H1 (cell line): ENCODE data around the gene FAM174B. TPM values are rescaled to one million over a fixed set of nuclear protein-coding genes. Genes with fewer than 3 reads are reported as not detected.

Source experiments
- CTCF ChIA-PET: fragments of 300-600 bp; sonication (Branson Sonifier 250); formaldehyde crosslinking; loops from one replicate; lab custom pipeline; 2021; ENCODE audit not compliant: partially characterized antibody; lab: Charles Lee
- POLR2A ChIA-PET: fragments of 300-600 bp; sonication (Branson Sonifier 250); formaldehyde crosslinking; loops from one replicate; lab custom pipeline; 2021; ENCODE audit warnings: inconsistent platforms; ENCODE audit not compliant: partially characterized antibody; lab: Charles Lee
- DNase-seq, 2 experiments: peaks; one replicate each; pipeline versions ENCODE4 v3.0.0 to v3.0.0-alpha.2; 2010 to 2022; ENCODE audit warnings: low spot score in 2 of 2, low read depth in 1 of 2, mixed read lengths in 1 of 2
- FAIRE-seq: peaks from 2 replicates; lab custom pipeline; 2011; peaks lifted over from hg19 to GRCh38; lab: Jason Lieb, UNC
- H2AFZ ChIP-seq: 2 replicates; pipeline ENCODE4 v1.8.1; 2012; ENCODE audit warnings: low read length, inconsistent platforms
- H2AK5ac ChIP-seq: 2 replicates; pipeline ENCODE4 v1.6.1; 2013; ENCODE audit warnings: low read depth, low read length
- H2BK120ac ChIP-seq: replicated peaks from 2 replicates; pipeline ENCODE3; 2013; ENCODE audit warnings: low read depth, low read length, inconsistent platforms
- H2BK12ac ChIP-seq: 2 replicates; pipeline ENCODE4 v1.6.1; 2013; ENCODE audit warnings: low read depth, low read length
- H2BK15ac ChIP-seq: 2 replicates; pipeline ENCODE4 v1.6.1; 2013; ENCODE audit warnings: low read length
- H2BK20ac ChIP-seq: 2 replicates; pipeline ENCODE4 v1.6.1; 2013; ENCODE audit warnings: low read length
- H2BK5ac ChIP-seq: 2 replicates; pipeline ENCODE4 v1.6.1; 2013; ENCODE audit warnings: low read depth, low read length
- H3K14ac ChIP-seq: 2 replicates; pipeline ENCODE4 v1.6.1; 2013; ENCODE audit warnings: inconsistent platforms; ENCODE audit not compliant: insufficient read length
- H3K18ac ChIP-seq: 2 replicates; pipeline ENCODE4 v1.6.1; 2013; ENCODE audit warnings: low read length; ENCODE audit errors: extremely low read depth
- H3K23ac ChIP-seq: 2 replicates; pipeline ENCODE4 v1.6.1; 2013; ENCODE audit warnings: inconsistent platforms; ENCODE audit not compliant: insufficient read length
- H3K23me2 ChIP-seq: 2 replicates; pipeline ENCODE4 v1.6.1; 2013; ENCODE audit warnings: low read depth, low read length
- H3K27ac ChIP-seq: 2 replicates; pipeline ENCODE4 v1.6.1; 2011; ENCODE audit warnings: low read depth, low read length, inconsistent platforms
- H3K27me3 ChIP-seq, 4 experiments: replicated peaks in 1 of 4; 1 replicate in 1 of 4; 2 replicates in 3 of 4; pipeline versions ENCODE4 v1.6.1 to v1.8.1; 2011 to 2013; ENCODE audit warnings: low read length in 3 of 4, mild to moderate bottlenecking in 3 of 4, inconsistent platforms in 2 of 4, mixed read lengths in 2 of 4, moderate library complexity in 1 of 4; ENCODE audit not compliant: control insufficient read depth in 3 of 4, insufficient read depth in 3 of 4; ENCODE audit errors: extremely low read depth in 1 of 4
- H3K36me3 ChIP-seq, 4 experiments: 2 replicates each; pipeline versions ENCODE4 v1.6.1 to v1.8.1; 2011 to 2013; ENCODE audit warnings: mild to moderate bottlenecking in 4 of 4, low read length in 3 of 4, moderate library complexity in 2 of 4, control low read depth in 1 of 4, inconsistent platforms in 1 of 4; ENCODE audit not compliant: insufficient read depth in 4 of 4, control insufficient read depth in 2 of 4
- H3K4ac ChIP-seq: replicated peaks from 2 replicates; pipeline ENCODE3; 2013; ENCODE audit warnings: low read length, low read depth, mixed read lengths, inconsistent platforms; ENCODE audit not compliant: insufficient read length
- H3K4me1 ChIP-seq, 4 experiments: replicated peaks in 1 of 4; 1 replicate in 1 of 4; 2 replicates in 3 of 4; pipeline versions ENCODE4 v1.6.1 to v1.8.1; 2011 to 2013; ENCODE audit warnings: low read length in 3 of 4, inconsistent platforms in 2 of 4, mixed read lengths in 1 of 4; ENCODE audit not compliant: insufficient read depth in 4 of 4, control insufficient read depth in 3 of 4
- H3K4me2 ChIP-seq, 2 experiments: 2 replicates each; pipeline versions ENCODE4 v1.6.1 to v1.8.1; 2011 to 2013; ENCODE audit warnings: low read depth in 2 of 2, low read length in 2 of 2, control low read depth in 1 of 2, inconsistent platforms in 1 of 2, mild to moderate bottlenecking in 1 of 2; ENCODE audit not compliant: insufficient read depth in 1 of 2
- H3K4me3 ChIP-seq, 4 experiments: fragments of 200-600, 300-600 bp in 1 of 4; sonication (generic), shearing (Covaris generic), sonication (Bioruptor Twin) in 1 of 4; 2 replicates each; pipeline versions ENCODE4 v1.5.1 to v1.8.1; 2011 to 2016; ENCODE audit warnings: low read length in 4 of 4, low read depth in 3 of 4, control low read depth in 2 of 4, inconsistent platforms in 2 of 4, mild to moderate bottlenecking in 2 of 4, mixed read lengths in 1 of 4, moderate library complexity in 1 of 4; ENCODE audit not compliant: insufficient read depth in 2 of 4; ENCODE audit errors: extremely low read depth in 1 of 4
- H3K56ac ChIP-seq: replicated peaks from 2 replicates; pipeline ENCODE3; 2013; ENCODE audit warnings: low read depth, mild to moderate bottlenecking, mixed read lengths, low read length, inconsistent platforms; ENCODE audit not compliant: insufficient read length
- H3K79me1 ChIP-seq: 2 replicates; pipeline ENCODE4 v1.6.1; 2013; ENCODE audit warnings: low read depth, low read length, control low read depth
- H3K79me2 ChIP-seq, 2 experiments: 2 replicates each; pipeline versions ENCODE4 v1.6.1 to v1.8.1; 2012 to 2013; ENCODE audit warnings: low read length in 2 of 2, mild to moderate bottlenecking in 2 of 2, inconsistent platforms in 1 of 2; ENCODE audit not compliant: insufficient read depth in 2 of 2, control insufficient read depth in 1 of 2
- H3K9ac ChIP-seq, 4 experiments: replicated peaks in 1 of 4; 1 replicate in 1 of 4; 2 replicates in 3 of 4; pipeline versions ENCODE4 v1.6.1 to v1.8.1; 2011 to 2013; ENCODE audit warnings: low read depth in 3 of 4, low read length in 3 of 4, control low read depth in 2 of 4, mild to moderate bottlenecking in 2 of 4, moderate library complexity in 2 of 4, inconsistent platforms in 1 of 4; ENCODE audit errors: extremely low read depth in 1 of 4
- H3K9me3 ChIP-seq, 2 experiments: 2 replicates each; pipeline versions ENCODE4 v1.6.1 to v1.8.1; 2012 to 2013; ENCODE audit warnings: mild to moderate bottlenecking in 2 of 2, moderate library complexity in 2 of 2, control low read depth in 1 of 2, inconsistent platforms in 1 of 2, low read depth in 1 of 2, low read length in 1 of 2, mixed read lengths in 1 of 2; ENCODE audit not compliant: insufficient read depth in 2 of 2
- H4K20me1 ChIP-seq, 2 experiments: replicated peaks in 1 of 2; 2 replicates each; pipeline versions ENCODE3 to v1.8.1; 2011 to 2013; ENCODE audit warnings: inconsistent platforms in 2 of 2, low read length in 2 of 2, mild to moderate bottlenecking in 1 of 2; ENCODE audit not compliant: insufficient read depth in 2 of 2, control insufficient read depth in 1 of 2
- H4K5ac ChIP-seq: 2 replicates; pipeline ENCODE4 v1.6.1; 2013; ENCODE audit warnings: low read length, low read depth, mixed read lengths, inconsistent platforms; ENCODE audit not compliant: insufficient read length
- H4K8ac ChIP-seq: 2 replicates; pipeline ENCODE4 v1.8.0; 2013; ENCODE audit warnings: mild to moderate bottlenecking, moderate library complexity, low read length, inconsistent platforms; ENCODE audit not compliant: insufficient read depth; ENCODE audit errors: extremely low read depth
- H4K91ac ChIP-seq: replicated peaks from 2 replicates; pipeline ENCODE3; 2013; ENCODE audit warnings: low read length, mixed read lengths, inconsistent platforms; ENCODE audit not compliant: insufficient read length
- CREB1 ChIP-seq: IDR thresholded peaks from 2 replicates; pipeline ENCODE4 v1.6.1; 2012; ENCODE audit warnings: inconsistent platforms
- E2F6 ChIP-seq: IDR thresholded peaks from 2 replicates; pipeline ENCODE4 v1.6.1; 2012; ENCODE audit warnings: inconsistent platforms
- FOSL1 ChIP-seq: IDR thresholded peaks from 2 replicates; pipeline ENCODE4 v1.6.1; 2011; ENCODE audit warnings: mild to moderate bottlenecking, low read depth, low read length, moderate library complexity; ENCODE audit not compliant: insufficient read depth
- GABPA ChIP-seq: IDR thresholded peaks from 2 replicates; pipeline ENCODE4 v1.6.1; 2011; ENCODE audit warnings: mild to moderate bottlenecking, low read length, moderate library complexity, borderline replicate concordance; ENCODE audit not compliant: insufficient read depth
- GTF2F1 ChIP-seq: IDR thresholded peaks from 2 replicates; pipeline ENCODE4 v1.6.1; 2012; ENCODE audit warnings: low read depth, low read length, improper control_type of control experiment, borderline replicate concordance
- JUN ChIP-seq: IDR thresholded peaks from 2 replicates; pipeline ENCODE4 v1.6.1; 2011; ENCODE audit warnings: low read depth, mild to moderate bottlenecking, improper control_type of control experiment, low read length
- NANOG ChIP-seq: IDR thresholded peaks from 2 replicates; pipeline ENCODE4 v1.6.1; 2011; ENCODE audit warnings: low read length, low read depth, mild to moderate bottlenecking, inconsistent platforms; ENCODE audit not compliant: insufficient read depth, poor library complexity, severe bottlenecking
- POU5F1 ChIP-seq: IDR thresholded peaks from 2 replicates; pipeline ENCODE4 v1.6.1; 2011; ENCODE audit warnings: low read depth, mild to moderate bottlenecking, low read length, moderate library complexity
- RFX5 ChIP-seq: IDR thresholded peaks from 2 replicates; pipeline ENCODE4 v1.6.1; 2011; ENCODE audit warnings: low read depth, low read length, improper control_type of control experiment, borderline replicate concordance
- RXRA ChIP-seq: IDR thresholded peaks from 2 replicates; pipeline ENCODE4 v1.6.1; 2011; ENCODE audit warnings: low read depth, mild to moderate bottlenecking, low read length, moderate library complexity; ENCODE audit not compliant: insufficient read depth
- SAP30 ChIP-seq: fragments of 300-600 bp; sonication (generic); IDR thresholded peaks from 2 replicates; pipeline ENCODE4 v1.7.1; 2012; ENCODE audit warnings: low read length, moderate library complexity, mild to moderate bottlenecking, inconsistent platforms; ENCODE audit not compliant: insufficient read depth, insufficient replicate concordance
- TAF1 ChIP-seq: IDR thresholded peaks from 2 replicates; pipeline ENCODE4 v1.6.1; 2011; ENCODE audit warnings: mild to moderate bottlenecking, low read depth, low read length
- WGBS, 2 experiments: shearing (Covaris generic) in 1 of 2; methylation state at CpG; one replicate each; pipeline versions ENCODE4 v1.1.6 to v1.1.7; 2013 to 2015; ENCODE audit warnings: low lambda C conversion rate in 2 of 2, mixed read lengths in 2 of 2, inconsistent platforms in 1 of 2, low coverage in 1 of 2, missing lambda C conversion rate in 1 of 2; ENCODE audit not compliant: insufficient replicate concordance in 2 of 2, insufficient coverage in 1 of 2, insufficient read length in 1 of 2; ENCODE audit errors: extremely low coverage in 1 of 2, missing lambda C conversion rate in 1 of 2; 5-methylcytosine and 5-hydroxymethylcytosine counted together
- polyA plus RNA-seq, 7 experiments: library from polyadenylated mRNA; depleted of rRNA in 3 of 7; stranded (reverse) in 5 of 7; unstranded in 2 of 7; fragments of >200 nt in 5 of 7; fragments of 200-250 nt in 2 of 7; gene quantifications; 1 replicate in 5 of 7; 2 replicates in 1 of 7; 4 replicates in 1 of 7; pipeline versions ENCODE4 v1.2.1 to v1.2.3, GENCODE V29; 2011 to 2013; ENCODE audit warnings: missing spikeins in 2 of 7, mixed read lengths in 2 of 7
- total RNA-seq: library from RNA; stranded (reverse); fragmentation: NEBNext Ultra II Directional; extraction: Animal tissue kit (Norgen Biotek cat#: 25700); gene quantifications from 2 replicates; pipeline ENCODE4 v1.2.1, GENCODE V29; 2021

FAM174B gene
- total and polyA plus RNA-seq, 2 of the 8 experiments (the other 6 are each of a cell fraction or from before 2014, with no cell fraction given) = 9.3 to 35.2 TPM

GRCh38 chr15:92653366-92653765, 2.2 kb downstream of the FAM174B start:
- Histone ChIP-seq H3K27me3 (peaks cover 0 to 14% (median 11%) of the 10 kb centered on the region in 4 experiments; a peak in 4 of 7 replicates), H3K14ac (no peak overlapping the region), H2BK20ac (no peak overlapping the region; the same call in 1 of the 2 replicates), H2BK120ac (no peak overlapping the region), H2AFZ (no peak overlapping the region), H3K79me2 (peaks cover 0 to 36% of the 10 kb centered on the region in 2 experiments; a peak in 3 of 4 replicates), H4K8ac (no peak overlapping the region; the same call in 1 of the 2 replicates), H3K23me2 (peaks cover 3% of the 10 kb centered on the region; the same call in 1 of the 2 replicates), H2AK5ac (peak overlapping the region; percentile 61), H3K56ac (no peak overlapping the region), H3K4ac (no peak overlapping the region), H3K23ac (no peak overlapping the region), H3K9me3 (peaks cover 0 to 5% of the 10 kb centered on the region in 2 experiments; a peak in 1 of 4 replicates), H3K9ac (no peak overlapping the region), H4K20me1 (no peaks in the 10 kb centered on the region), H2BK5ac (no peak overlapping the region; the same call in 1 of the 2 replicates), H4K91ac (peak overlapping the region; percentile 15), H3K79me1 (no peaks in the 10 kb centered on the region), H3K18ac (no peak overlapping the region), H3K4me2 (no peak overlapping the region; a peak in 1 of 4 replicates), H3K4me1 (peaks cover 0 to 18% (median 6%) of the 10 kb centered on the region in 4 experiments; a peak in 5 of 7 replicates), H4K5ac (no peak overlapping the region), H2BK12ac (no peak overlapping the region), H3K27ac (no peak overlapping the region), H3K36me3 (peaks cover 0 to 2% (median under 1%) of the 10 kb centered on the region in 4 experiments; a peak in 2 of 8 replicates), H2BK15ac (peak overlapping the region; percentile 67; the same call in 1 of the 2 replicates), H3K4me3 (no peak overlapping the region)
- no peak for DNase-seq
- ChIA-PET POLR2A (interaction anchor here (0.8 to 1.1 kb wide), 2 partner anchors 12 to 14 kb away, joined by 3 read pairs; no protein-coding TSS in a partner anchor), CTCF (interaction anchor here (0.6 to 2.9 kb wide), 11 partner anchors 9 to 261 kb away, joined by 3 to 7 read pairs (median 3); no protein-coding TSS in a partner anchor)
- FAIRE-seq = no peak
- WGBS, 2 experiments = 88% methylated on average over 5 of the region's 5 CpGs; no CpG with 5 or more reads in 1 of the 2 experiments
- TF ChIP-seq GABPA (no peak), RXRA (no peak), CREB1 (no peak), GTF2F1 (no peak), NANOG (no peak), POU5F1 (no peak), SAP30 (no peak), JUN (no peak), E2F6 (no peak), TAF1 (no peak), FOSL1 (no peak), RFX5 (no peak)
